ENCODE measurements around the gene RNF222. TPM values are rescaled to one million over a fixed set of nuclear protein-coding genes. Genes with fewer than 3 reads are reported as not detected.

RNF222 gene
- total RNA-seq, 4 donors from 2014 or later = not detected

DNA sequence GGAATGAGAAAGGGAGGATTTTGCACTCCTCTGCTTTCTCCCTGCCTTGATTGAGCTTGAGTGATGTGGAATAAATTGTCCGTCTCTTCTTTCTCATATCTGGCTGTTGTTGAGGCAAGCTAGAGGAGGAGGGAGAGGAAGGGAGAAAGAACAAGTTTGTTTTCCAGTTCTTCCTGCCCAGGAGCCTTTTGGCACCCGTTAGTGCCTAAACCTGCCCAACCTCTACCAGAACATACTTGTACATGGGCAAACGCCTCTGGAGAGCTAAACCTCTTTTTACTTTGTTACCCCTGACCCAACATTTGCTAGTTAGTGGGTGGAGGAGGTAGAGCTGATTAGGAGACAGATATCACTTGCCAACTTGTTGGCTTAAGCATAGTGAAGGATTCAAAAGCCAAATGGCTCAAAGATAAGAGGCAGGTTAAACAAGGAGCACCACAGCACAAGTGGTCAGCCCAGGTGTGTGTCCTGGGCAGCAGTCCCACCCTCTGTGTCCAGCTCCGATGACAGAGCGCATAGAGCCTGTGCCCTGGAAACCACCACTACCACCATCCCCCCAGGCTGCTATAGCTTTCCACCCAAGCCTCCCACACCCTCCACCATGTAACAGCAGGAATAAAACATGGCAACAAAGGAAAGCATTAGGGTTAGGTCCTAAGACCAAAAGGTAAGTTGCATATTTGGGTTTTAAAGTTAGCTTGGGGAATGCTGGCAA, 51.5 kb downstream of the RNF222 start:
- ATAC-seq (ENCODE audit: low FRiP score) (no peak), DNase-seq (ENCODE audit: low spot score) (no peak)
- TF ChIP-seq, protein P1, sequence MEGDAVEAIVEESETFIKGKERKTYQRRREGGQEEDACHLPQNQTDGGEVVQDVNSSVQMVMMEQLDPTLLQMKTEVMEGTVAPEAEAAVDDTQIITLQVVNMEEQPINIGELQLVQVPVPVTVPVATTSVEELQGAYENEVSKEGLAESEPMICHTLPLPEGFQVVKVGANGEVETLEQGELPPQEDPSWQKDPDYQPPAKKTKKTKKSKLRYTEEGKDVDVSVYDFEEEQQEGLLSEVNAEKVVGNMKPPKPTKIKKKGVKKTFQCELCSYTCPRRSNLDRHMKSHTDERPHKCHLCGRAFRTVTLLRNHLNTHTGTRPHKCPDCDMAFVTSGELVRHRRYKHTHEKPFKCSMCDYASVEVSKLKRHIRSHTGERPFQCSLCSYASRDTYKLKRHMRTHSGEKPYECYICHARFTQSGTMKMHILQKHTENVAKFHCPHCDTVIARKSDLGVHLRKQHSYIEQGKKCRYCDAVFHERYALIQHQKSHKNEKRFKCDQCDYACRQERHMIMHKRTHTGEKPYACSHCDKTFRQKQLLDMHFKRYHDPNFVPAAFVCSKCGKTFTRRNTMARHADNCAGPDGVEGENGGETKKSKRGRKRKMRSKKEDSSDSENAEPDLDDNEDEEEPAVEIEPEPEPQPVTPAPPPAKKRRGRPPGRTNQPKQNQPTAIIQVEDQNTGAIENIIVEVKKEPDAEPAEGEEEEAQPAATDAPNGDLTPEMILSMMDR (IDR thresholded peaks at IDR 0.05) = no peak

DNA sequence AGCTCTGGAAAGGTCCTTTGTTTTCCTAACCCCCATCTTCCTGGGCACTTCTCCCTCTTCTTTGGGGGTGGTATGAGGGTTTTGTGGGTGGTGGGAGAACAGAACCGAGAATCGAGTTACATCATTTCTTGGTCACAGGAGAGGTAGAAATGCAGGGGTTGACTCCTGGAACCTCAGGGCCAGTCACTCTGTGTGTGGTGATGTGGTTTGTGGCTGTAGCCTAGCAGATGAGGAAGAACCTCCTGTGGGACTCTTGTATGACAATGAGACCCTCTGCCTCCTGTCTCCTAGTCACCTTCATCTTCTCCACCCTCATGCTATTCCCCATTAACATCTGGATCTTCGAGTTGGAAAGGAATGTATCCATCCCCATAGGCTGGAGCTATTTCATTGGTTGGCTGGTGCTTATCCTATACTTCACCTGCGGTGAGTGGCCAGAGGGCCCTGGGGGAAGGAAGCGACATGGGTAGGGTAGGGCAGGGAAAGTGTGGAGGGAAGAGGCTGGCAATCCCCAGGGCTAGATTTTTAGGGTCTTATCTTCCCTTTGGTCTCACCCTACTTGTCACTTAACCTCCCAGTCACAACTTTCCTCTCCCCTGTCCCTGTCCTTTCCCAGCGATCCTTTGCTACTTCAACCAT, 52.5 kb downstream of the RNF222 start:
- TF ChIP-seq, protein P1 (IDR thresholded peaks at IDR 0.05) = no peak
- DNase-seq (ENCODE audit: low spot score) (no peak), ATAC-seq (ENCODE audit: low FRiP score) (no peak)

DNA sequence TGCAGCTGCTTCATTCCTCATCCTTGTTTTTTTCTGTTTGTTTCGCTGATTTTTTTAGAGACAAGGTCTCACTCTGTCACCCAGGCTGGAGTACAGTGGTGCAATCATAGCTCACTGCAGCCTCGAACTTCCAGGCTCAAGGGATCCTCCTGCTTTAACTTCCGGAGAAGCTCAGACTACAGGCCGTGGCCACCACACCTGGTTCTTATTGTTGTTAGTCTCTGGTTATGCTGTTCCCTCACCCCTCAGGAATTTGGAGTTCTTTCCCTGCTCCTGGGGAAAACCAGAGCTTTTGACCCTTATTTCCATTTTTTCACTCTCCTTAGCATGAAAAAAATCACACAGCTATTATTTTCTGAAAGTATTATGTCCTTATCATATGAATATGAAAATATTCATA, 56.2 kb downstream of the RNF222 start:
- no peak for DNase-seq (ENCODE audit: low spot score)
- TF ChIP-seq, protein P1 (IDR thresholded peaks at IDR 0.05) = no peak
- no peak for ATAC-seq (ENCODE audit: low FRiP score)

Other genes starting within 250 kb of the RNF222 start
- gene PER1, start 245.4 kb downstream of the RNF222 start, total RNA-seq = 100 to 1,000 TPM in 2 of 4 donors, 10 to 100 TPM in 2; 78.8 to 169 (median 122) TPM
- 10 to 100 TPM; 16.8 to 42.1 (median 21.2) TPM for gene VAMP2, start 234.9 kb downstream of the RNF222 start, total RNA-seq
- gene TMEM107, start 221.4 kb downstream of the RNF222 start, total RNA-seq = 10 to 100 TPM; 10.9 to 78.4 (median 34.1) TPM
- 1 to 10 TPM; 4.7 to 9.9 (median 6.7) TPM for gene BORCS6, start 207.6 kb downstream of the RNF222 start, total RNA-seq
- gene AURKB, start 187.3 kb downstream of the RNF222 start, total RNA-seq = 1 to 10 TPM in 2 of 4 donors, under 1 TPM in 1, not detected in 1; 0.79 to 3.0 (median 2.0) TPM
- 10 to 100 TPM; 13.0 to 31.7 (median 18.9) TPM for gene CTC1, start 149.8 kb downstream of the RNF222 start, total RNA-seq
- 10 to 100 TPM; 12.9 to 27.7 (median 19.8) TPM for gene PFAS, start 148.5 kb downstream of the RNF222 start, total RNA-seq
- 10 to 100 TPM; 16.7 to 31.4 (median 23.0) TPM for gene RANGRF, start 109.2 kb downstream of the RNF222 start, total RNA-seq
- gene SLC25A35, start 102.4 kb downstream of the RNF222 start, total RNA-seq = 1 to 10 TPM; 1.0 to 4.0 (median 3.1) TPM
- gene ARHGEF15, start 87.6 kb downstream of the RNF222 start, total RNA-seq = 100 to 1,000 TPM in 1 of 4 donors, 10 to 100 TPM in 2, 1 to 10 TPM in 1; 8.6 to 132 (median 60.4) TPM
- gene ODF4, start 58.0 kb downstream of the RNF222 start, total RNA-seq = not detected
- gene RPL26, start 14.6 kb downstream of the RNF222 start, total RNA-seq = 1,000 to 10,000 TPM; 3,452 to 4,057 (median 3,629) TPM
- 100 to 1,000 TPM in 2 of 4 donors, 10 to 100 TPM in 2; 64.3 to 139 (median 118) TPM for gene NDEL1, start 38.1 kb upstream of the RNF222 start, total RNA-seq
- 10 to 100 TPM; 41.1 to 99.3 (median 51.8) TPM for gene MYH10, start 232.9 kb upstream of the RNF222 start, total RNA-seq

All from omental fat pad (tissue), 4 donors.